ENCODE measurements around the gene ANKK1. TPM values are rescaled to one million over a fixed set of nuclear protein-coding genes. Genes with fewer than 3 reads are reported as not detected.

Gene ANKK1, protein sequence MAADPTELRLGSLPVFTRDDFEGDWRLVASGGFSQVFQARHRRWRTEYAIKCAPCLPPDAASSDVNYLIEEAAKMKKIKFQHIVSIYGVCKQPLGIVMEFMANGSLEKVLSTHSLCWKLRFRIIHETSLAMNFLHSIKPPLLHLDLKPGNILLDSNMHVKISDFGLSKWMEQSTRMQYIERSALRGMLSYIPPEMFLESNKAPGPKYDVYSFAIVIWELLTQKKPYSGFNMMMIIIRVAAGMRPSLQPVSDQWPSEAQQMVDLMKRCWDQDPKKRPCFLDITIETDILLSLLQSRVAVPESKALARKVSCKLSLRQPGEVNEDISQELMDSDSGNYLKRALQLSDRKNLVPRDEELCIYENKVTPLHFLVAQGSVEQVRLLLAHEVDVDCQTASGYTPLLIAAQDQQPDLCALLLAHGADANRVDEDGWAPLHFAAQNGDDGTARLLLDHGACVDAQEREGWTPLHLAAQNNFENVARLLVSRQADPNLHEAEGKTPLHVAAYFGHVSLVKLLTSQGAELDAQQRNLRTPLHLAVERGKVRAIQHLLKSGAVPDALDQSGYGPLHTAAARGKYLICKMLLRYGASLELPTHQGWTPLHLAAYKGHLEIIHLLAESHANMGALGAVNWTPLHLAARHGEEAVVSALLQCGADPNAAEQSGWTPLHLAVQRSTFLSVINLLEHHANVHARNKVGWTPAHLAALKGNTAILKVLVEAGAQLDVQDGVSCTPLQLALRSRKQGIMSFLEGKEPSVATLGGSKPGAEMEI
- 1.4 TPM for total RNA-seq

GRCh38 chr11:113387605-113388211 lies at the start of gene ANKK1:
Gene ANKK1 (plus strand): TSS chr11:113387779. CDS start chr11:113387885, 106 bp downstream.
- no peak for DNase-seq (ENCODE audit: low spot score)

GRCh38 chr11:113338730-113339129 lies 48.8 kb upstream of the ANKK1 start:
- no peak for DNase-seq (ENCODE audit: low spot score)

- DNase-seq (ENCODE audit: low spot score): no peak
Measured at GRCh38 chr11:113339929-113340589, 47.5 kb upstream of the ANKK1 start.

- DNase-seq (ENCODE audit: low spot score): peak; percentile 56
Measured at GRCh38 chr11:113341388-113342165, 46.0 kb upstream of the ANKK1 start.

DNA sequence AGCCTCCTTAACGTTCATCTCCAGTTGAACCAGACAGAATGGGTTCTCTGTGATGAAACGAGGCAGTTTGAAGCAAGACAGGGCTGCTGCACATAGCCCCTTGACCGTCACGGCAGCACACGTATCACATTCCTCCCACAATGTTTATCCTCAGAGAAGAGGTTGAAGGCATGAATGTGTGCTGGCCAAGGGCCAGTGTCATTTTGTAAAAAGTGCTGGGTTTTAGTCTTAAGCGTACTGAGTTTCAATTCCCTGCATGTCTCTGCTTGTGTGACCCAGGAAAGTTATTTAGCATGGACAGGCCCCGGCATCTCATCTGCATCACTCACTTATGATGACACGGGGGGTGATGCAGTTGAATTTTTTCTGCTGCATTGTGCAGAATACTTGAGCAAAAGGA lies 41.6 kb upstream of the ANKK1 start:
- DNase-seq (ENCODE audit: low spot score): no peak

DNA sequence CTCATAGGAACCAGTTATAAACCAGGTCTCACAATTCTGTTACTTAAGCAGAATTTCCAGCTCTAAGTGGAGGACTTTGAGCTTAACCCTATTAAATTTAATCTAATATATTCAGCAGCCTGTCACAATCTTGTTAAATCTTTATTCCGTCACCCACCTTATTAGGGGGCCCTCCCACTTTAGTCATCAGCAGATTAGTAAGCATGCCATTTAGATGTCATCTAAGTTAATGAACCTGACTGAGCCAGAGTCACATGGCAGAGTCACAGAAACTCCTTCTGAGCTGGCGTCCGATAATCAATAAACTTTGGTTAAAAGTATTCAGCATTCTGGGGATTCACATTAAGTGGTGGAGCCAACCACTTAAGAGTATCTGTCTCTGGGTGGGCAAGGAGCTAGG lies 38.1 kb upstream of the ANKK1 start:
- DNase-seq (ENCODE audit: low spot score): no peak

- DNase-seq (ENCODE audit: low spot score): no peak
Measured at GRCh38 chr11:113350336-113351067, 37.1 kb upstream of the ANKK1 start.

DNA sequence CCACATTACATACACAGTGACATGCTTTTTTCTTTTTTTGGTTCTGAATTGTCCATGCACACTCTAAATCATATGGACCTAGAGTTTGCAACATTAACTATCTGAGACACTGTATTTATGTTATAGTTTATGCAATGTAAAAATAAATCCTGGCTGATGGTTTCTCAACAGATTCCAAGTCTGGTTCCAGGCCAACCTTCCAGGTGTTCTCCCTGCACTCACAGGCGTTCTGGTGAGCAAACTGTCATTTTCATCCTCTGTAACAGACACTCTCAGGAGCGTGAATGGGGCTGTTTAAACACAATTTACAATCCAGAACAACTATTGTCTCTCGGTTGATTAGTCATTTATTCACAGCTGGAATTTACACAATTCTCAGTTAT lies 36.5 kb upstream of the ANKK1 start:
- DNase-seq (ENCODE audit: low spot score): no peak

- no peak for DNase-seq (ENCODE audit: low spot score)
Measured at GRCh38 chr11:113351480-113351879, 36.1 kb upstream of the ANKK1 start.

GRCh38 chr11:113356203-113356602 lies 31.4 kb upstream of the ANKK1 start:
- DNase-seq (ENCODE audit: low spot score): no peak

GRCh38 chr11:113363406-113363805 lies 24.2 kb upstream of the ANKK1 start:
- DNase-seq (ENCODE audit: low spot score): no peak

GRCh38 chr11:113363996-113364641 lies 23.5 kb upstream of the ANKK1 start:
- no peak for DNase-seq (ENCODE audit: low spot score)

GRCh38 chr11:113365895-113366294 lies 21.7 kb upstream of the ANKK1 start:
- no peak for DNase-seq (ENCODE audit: low spot score)

DNA sequence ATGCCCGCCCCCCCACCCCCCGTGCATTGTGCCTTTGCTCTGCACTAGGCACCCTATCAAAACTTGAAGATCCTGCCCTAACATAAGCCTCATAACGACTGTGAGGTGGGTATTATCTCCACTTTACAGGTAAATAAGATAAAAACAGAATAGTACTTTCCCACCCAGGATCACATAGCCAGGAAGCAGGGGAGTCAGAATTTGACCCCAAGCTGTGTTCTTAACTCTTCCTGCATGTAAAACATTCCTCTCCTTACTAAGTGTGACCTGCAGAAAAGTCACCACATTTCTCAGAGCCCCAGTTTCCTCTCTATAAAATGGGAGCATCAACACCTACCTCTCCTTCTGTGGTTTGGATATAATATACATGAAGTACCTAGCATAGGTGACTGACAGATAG lies 18.2 kb upstream of the ANKK1 start:
- DNase-seq (ENCODE audit: low spot score): no peak

DNA sequence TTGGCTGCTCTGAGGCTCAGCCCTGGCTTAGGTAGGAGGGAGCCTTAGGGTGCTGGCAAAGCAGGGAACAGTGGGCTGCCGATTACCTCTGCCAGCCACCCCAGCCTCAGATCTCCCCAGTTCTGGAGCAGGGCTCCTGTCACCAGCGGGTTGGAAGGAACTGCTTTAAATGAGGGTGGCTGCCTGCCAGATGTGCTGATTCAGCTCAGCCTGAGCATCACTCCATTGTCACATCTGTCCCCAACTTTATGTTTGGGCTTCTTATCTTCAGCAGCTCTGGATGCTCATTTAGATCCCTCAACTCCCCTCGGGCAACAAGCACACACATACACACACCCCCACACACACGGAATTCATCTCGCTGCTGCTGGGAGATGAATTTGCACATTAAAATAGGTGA lies 16.9 kb upstream of the ANKK1 start:
- DNase-seq (ENCODE audit: low spot score): no peak

GRCh38 chr11:113372309-113372708 lies 15.3 kb upstream of the ANKK1 start:
- DNase-seq (ENCODE audit: low spot score): no peak

- no peak for DNase-seq (ENCODE audit: low spot score)
Measured at GRCh38 chr11:113373306-113373705, 14.3 kb upstream of the ANKK1 start.

DNA sequence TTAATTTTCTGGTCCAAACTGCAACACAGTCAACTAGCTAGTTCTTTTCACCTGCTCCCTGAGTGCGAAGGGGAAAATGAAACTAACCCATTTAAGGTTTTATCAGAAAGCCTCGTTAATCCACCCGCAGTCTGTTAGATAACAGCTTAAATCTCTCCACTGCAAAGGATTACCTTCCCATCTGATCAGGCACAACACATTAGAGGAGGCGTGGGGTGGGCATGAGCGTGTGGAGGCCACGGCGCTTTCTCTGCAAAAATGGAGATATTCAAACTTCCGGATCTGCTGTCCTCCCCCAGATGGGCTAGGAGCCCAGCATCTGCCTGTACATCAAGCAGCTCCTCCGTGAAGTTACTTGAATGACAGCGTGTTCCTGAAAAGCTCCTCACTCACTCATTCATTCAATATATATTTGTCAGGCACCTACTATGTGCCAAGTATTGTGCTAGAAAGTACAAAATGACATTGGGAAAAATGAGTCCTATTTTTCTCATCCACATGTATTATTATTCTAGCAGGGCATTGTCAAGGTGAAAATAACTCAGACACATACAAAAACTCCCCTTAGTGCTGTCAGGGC lies 13.5 kb upstream of the ANKK1 start:
- DNase-seq (ENCODE audit: low spot score): no peak

- no peak for DNase-seq (ENCODE audit: low spot score)
Measured at GRCh38 chr11:113375402-113375801, 12.2 kb upstream of the ANKK1 start.

GRCh38 chr11:113376156-113376555 lies 11.4 kb upstream of the ANKK1 start:
- DNase-seq (ENCODE audit: low spot score): no peak
